Measurements from ENCODE around the gene CTNNB1.

CTNNB1 gene

DNA sequence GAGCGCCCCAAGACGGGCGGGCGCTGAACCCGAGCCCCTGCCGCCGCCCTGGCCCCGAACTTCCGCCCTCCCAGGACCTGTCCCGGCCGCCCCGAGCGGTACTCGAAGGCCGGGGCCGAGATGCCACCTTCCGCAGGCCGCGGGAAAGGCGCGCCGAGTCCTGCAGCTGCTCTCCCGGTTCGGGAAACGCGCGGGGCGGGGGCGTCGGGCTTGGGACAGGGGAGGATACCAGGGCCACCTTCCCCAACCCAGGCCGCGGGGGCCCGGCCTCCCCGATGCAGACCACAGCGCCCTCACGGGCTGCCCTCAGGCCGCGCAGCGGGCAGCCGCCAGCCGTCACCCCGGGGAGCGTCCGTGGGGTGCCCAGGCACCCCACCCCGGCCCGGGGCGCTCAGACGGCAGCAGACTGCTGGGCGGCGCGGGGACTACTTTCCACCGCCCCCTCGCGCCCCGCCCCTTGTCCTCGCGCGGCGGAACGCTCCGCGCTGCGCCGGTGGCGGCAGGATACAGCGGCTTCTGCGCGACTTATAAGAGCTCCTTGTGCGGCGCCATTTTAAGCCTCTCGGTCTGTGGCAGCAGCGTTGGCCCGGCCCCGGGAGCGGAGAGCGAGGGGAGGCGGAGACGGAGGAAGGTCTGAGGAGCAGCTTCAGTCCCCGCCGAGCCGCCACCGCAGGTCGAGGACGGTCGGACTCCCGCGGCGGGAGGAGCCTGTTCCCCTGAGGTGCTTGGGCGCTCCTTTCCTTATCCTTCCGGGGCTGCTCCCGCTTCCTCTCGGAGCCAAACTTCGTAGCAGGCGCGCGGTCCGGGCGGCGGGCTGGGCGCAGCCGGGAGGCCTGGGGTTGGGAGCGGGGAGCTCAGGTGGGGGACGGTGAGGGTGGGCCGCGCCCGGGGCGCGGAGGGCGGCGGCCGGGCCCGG lies at the start of gene CTNNB1:
TSS of gene CTNNB1 (plus strand) at position 556 of the 916 bp plus-strand sequence. CDS start 24,564 bp downstream, outside the sequence.
- peak; percentile 83 for DNase-seq (ENCODE audit: extremely low spot score)
- CTCF ChIA-PET, result interaction anchor here (0.7 to 2.5 kb wide), 7 partner anchors 10 to 44 kb away, joined by 3 to 13 read pairs (median 4); no protein-coding TSS in a partner anchor
- POLR2A ChIA-PET, result interaction anchor here (0.7 to 2.9 kb wide), 14 partner anchors 9 to 746 kb away, joined by 3 to 22 read pairs (median 4); no protein-coding TSS in a partner anchor
- TF ChIP-seq, protein P1, sequence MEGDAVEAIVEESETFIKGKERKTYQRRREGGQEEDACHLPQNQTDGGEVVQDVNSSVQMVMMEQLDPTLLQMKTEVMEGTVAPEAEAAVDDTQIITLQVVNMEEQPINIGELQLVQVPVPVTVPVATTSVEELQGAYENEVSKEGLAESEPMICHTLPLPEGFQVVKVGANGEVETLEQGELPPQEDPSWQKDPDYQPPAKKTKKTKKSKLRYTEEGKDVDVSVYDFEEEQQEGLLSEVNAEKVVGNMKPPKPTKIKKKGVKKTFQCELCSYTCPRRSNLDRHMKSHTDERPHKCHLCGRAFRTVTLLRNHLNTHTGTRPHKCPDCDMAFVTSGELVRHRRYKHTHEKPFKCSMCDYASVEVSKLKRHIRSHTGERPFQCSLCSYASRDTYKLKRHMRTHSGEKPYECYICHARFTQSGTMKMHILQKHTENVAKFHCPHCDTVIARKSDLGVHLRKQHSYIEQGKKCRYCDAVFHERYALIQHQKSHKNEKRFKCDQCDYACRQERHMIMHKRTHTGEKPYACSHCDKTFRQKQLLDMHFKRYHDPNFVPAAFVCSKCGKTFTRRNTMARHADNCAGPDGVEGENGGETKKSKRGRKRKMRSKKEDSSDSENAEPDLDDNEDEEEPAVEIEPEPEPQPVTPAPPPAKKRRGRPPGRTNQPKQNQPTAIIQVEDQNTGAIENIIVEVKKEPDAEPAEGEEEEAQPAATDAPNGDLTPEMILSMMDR (IDR thresholded peaks at IDR 0.05; ENCODE audit: control extremely low read depth, extremely low read depth, low read depth, missing control alignments), result no peak

GRCh38 chr3:41155834-41156233 lies 43.5 kb upstream of the CTNNB1 start:
- ChIA-PET CTCF (no interaction called here), POLR2A (no interaction called here)
- TF ChIP-seq, protein P1 (IDR thresholded peaks at IDR 0.05; ENCODE audit: control extremely low read depth, extremely low read depth, low read depth, missing control alignments), result no peak
- DNase-seq (ENCODE audit: extremely low spot score), result no peak

DNA sequence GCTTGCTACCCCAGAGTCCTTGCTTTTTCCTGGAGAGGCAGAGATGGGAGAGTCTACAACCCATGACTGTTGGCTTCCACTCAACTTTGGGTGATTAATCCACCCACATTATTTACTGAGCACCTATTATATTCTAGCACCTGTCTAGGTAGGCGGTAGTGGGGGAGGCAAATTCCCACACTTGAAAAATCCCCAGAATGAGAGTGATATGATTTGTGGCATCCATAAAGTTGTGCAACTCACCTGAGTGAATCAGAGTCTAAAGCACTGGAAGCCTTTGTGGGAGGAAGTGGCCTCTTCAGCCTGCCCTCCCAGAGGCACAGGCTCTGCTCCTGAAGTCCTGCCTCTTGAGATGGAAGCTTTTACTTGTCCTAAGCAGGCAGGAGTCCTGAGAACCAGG lies 40.4 kb upstream of the CTNNB1 start:
- ChIA-PET POLR2A (no interaction called here), CTCF (no interaction called here)
- DNase-seq (ENCODE audit: extremely low spot score), result no peak
- TF ChIP-seq, protein P1 (IDR thresholded peaks at IDR 0.05; ENCODE audit: control extremely low read depth, extremely low read depth, low read depth, missing control alignments), result no peak

- TF ChIP-seq, protein P1 (IDR thresholded peaks at IDR 0.05; ENCODE audit: control extremely low read depth, extremely low read depth, low read depth, missing control alignments), result no peak
- ChIA-PET CTCF (no interaction called here), POLR2A (no interaction called here)
- no peak for DNase-seq (ENCODE audit: extremely low spot score)
These were observed 39.6 kb upstream of the CTNNB1 start for GRCh38 chr3:41159588-41160189.

- ChIA-PET CTCF (no interaction called here), POLR2A (no interaction called here)
- TF ChIP-seq, protein P1 (IDR thresholded peaks at IDR 0.05; ENCODE audit: control extremely low read depth, extremely low read depth, low read depth, missing control alignments), result no peak
- DNase-seq (ENCODE audit: extremely low spot score), result no peak
These were observed 36.8 kb upstream of the CTNNB1 start for GRCh38 chr3:41162541-41162940.

GRCh38 chr3:41163006-41163405 lies 36.3 kb upstream of the CTNNB1 start:
- TF ChIP-seq, protein P1 (IDR thresholded peaks at IDR 0.05; ENCODE audit: control extremely low read depth, extremely low read depth, low read depth, missing control alignments), result no peak
- DNase-seq (ENCODE audit: extremely low spot score), result no peak
- ChIA-PET CTCF (no interaction called here), POLR2A (no interaction called here)

Data from GM10248 (cell line).